AML-193 (cell line): ENCODE measurements around the gene WNT10A.
"Not testable (repeated sequence)": the region's sequence is repeated elsewhere in the genome, so short reads cannot be mapped to it uniquely, and the experiment has no call there.

Experiments
- DNase-seq, 2 experiments: peaks; one replicate each; lab custom pipeline; 2025; lab: John Stamatoyannopoulos, UW

Gene WNT10A

DNA sequence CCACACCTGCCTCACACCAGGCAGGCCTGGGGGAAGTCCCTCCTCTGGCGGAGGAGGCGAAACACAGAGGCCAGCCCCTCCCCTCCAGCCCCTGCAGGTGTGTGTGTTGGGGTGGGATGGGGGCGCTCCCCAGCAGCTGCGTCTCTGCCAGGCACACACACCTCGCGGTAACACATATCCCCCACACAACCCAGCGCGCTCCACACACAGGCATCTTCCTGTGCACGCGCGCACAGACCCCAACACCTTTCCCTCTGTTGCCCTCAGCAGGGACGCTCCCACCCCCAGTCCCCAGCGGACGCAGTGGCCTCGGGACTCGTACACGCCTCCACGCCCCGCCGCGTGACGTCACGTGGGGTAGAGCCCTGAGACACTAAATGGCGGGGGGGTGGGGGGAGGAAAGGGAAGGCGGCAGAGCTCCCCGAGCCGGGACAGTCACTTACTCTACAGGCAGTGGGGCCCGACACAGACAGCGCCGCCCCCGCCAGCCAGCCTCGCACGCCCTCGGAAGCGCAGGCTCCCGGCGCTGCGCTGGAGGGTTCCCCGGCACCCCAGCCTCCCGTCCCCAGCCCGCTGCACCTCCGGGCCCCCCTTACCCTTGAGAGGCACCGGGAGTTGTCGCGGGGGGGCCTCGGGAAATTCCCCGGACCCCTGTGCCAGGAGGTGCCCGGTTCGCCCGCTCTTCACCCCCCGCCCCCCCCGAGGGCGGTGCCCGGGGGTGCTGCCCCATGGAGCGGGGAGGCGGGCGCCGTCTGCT, at the start of gene WNT10A:
TSS of gene WNT10A (plus strand) at position 751 of the 757 bp plus-strand sequence. CDS start 144 bp downstream, outside the sequence.
- DNase-seq: no peak

DNA sequence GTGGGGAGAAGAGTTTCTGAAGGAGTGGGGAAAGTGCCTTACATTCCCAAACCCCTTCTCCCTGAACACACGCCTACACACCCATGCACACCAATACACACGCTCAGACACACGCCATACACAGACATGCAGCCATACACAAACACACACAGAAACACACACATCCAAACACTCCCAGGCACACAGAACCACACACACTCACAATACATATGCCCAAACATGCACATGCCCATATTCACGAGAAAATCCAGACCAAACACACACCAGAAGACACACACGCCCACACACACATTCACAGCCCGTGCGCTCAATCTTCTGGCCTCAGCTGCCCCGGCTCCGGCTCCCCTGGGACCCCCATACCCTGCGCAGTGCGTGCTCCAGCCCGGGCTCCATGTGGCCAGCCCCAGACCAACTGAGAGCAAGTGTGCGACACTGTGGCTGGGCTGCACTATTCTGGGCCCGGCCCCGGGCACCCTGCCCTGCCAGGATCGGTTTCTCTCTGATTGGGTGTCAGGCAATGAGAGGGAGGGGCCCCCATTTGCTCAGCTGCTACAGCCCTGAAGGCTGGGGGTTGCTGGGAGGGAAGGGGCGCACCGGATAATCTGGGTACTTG, 49.2 kb upstream of the WNT10A start, which contains the start of gene PRKAG3:
TSS of gene PRKAG3 (minus strand) at position 426 of the 613 bp plus-strand sequence.
- no peak for DNase-seq

DNA sequence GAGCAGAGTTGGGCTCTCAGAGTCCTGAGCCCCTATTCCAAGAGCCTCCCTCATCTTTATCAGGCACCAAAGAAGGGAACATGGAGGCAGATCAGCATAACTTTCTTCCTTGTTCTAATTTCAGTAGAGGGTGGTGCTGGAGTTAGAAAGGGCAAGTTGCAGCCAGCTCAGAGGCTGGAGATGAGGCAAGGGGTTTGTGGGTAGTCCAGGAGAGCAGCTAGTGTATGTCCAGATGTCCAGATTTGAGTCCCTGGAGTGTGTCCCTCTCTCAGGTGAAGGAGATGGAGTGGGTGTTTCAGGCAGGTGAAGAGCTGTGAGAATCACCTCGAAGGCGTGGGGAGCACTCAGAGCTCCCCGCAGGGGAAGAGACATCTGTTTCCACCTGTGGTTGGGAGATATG, 48.6 kb upstream of the WNT10A start:
- DNase-seq: no peak

DNA sequence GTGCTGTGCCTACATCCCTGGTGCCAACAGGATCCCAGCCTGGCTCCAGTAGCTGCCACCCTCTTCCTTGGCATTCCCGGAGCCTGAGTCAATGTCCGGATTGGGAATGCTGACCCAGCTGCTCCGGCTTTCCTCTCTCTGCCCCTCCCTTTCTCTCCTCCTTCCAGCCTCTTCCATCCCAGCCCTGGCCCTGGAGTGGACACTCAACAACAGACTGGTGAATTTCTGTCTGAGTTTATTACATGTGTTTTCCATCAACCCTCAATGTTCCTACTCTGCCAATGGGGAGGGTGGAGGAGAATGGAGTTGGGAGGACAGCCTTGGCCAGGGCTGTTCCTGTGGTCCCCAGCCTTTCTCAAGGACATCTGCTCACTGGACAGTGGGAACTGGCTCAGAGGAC, 48.1 kb upstream of the WNT10A start:
- DNase-seq: no peak

DNA sequence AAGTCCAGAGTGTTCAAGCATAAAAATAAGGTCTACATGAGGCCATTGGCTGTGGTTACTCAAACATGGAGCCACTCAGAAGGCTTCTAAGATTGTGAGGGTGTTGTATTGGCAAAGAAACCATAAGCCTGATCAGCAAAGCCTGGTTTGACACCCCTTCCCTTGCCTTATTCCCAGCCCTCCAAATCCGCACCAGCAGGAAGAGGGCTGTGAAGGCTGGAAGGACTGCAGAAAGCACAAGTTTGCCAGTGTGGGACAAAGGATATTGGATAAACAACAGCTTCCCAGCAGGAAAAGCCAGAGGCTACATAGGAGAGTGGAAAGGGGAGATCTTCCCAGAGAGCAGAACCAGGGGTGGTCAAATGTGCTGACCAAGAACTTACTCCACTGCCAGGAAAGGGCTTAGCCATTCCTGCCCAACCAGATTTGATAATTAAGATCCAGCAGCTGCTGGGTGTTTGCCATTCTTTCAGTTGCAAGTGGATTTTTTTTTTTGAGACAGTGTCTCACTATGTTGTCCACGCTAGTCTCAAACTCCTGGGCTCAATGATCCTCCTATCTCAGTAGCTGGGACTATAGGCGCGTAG, 47.5 kb upstream of the WNT10A start:
- no peak for DNase-seq

DNA sequence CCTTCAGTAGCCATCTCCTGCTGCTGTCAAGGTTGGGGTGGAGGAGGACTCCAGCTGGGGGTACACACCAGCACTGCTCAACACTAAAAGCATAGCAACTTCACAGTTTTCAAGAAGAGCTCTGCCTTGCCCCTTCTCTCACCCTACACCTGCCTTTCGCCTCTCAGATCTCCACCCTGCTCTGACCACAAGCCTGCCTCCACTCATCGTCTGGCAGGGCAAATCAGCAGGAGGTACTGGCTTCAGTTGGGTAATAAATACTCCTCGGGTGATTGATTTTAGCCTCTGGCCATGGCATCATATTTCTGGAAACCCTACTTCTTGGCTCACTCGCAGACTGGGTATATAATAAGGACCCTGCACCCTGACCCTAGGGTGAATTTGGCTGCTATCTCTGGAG, 46.0 kb upstream of the WNT10A start:
- DNase-seq: no peak

DNA sequence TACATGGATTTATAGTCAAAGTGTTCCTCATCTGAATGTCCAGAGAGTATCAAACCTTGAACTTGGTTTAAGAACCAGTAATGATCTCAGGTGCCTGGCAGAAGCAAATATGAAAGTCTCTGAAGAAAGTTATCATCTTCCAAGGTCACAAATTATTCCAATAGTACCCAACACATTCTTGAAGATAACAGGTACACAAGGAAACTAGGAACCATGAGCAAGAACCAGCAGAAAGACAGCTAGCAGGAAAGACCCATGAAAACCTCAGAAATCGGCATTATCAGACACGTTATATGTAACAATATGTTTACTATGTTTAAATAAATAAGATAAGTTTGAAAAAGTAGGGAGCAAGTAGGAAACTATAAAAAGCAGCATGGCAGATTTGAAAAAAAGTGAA, 43.2 kb upstream of the WNT10A start:
- DNase-seq: no peak

DNA sequence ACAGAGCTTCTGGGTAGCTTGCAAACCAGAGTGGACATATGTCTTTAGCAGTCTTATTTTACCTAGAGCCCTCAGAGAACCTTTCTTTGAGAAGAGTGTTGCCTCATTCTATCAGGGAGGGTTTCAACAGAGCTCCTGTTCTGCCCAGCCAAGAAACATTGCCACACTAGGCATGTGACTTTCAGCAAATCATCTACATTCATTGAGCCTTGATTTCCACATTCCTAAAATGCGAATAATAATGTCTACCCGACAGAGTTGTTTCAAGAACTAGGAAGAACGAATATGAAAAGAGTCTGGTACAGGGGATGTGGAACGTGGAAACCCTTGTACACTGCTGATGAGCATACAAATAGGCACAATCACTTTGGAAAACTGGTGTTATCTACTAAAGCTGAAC, 41.2 kb upstream of the WNT10A start:
- peak; percentile 80 to 82 for DNase-seq

DNA sequence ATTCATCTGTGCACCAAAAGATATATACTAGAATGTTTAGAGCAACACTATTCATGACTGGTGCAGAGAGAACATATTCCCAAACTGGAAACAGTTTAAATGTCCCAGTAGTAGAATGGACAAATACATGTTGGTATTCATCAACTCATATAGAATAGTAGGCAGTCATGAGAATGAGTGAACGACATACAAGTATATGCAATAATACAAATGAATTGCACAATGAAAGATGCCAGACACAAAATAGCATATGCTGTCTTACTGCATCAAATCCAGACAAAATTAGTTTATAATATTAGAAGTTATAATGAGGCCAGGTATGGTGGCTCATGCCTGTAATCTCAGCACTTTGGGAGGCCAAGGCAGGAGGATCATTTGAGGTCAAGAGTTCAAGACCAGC, 40.8 kb upstream of the WNT10A start:
- no peak for DNase-seq

DNA sequence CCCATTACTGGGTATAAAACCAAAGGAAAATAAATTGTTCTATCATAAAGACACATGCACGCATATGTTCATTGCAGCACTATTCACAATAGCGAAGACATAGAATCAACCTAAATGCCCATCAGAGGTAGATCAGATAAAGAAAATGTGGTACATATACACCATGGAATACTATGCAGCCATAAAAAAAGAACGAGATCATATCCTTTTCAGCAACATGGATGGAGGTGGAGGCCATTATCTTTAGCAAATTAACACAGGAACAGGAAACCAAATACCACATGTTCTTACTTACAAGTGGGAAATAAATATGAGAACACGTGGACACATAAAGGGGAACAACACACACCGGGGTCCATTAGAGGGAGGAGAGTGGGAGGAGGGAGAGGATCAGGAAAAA, 36.3 kb upstream of the WNT10A start:
- DNase-seq: not testable (repeated sequence)

DNA sequence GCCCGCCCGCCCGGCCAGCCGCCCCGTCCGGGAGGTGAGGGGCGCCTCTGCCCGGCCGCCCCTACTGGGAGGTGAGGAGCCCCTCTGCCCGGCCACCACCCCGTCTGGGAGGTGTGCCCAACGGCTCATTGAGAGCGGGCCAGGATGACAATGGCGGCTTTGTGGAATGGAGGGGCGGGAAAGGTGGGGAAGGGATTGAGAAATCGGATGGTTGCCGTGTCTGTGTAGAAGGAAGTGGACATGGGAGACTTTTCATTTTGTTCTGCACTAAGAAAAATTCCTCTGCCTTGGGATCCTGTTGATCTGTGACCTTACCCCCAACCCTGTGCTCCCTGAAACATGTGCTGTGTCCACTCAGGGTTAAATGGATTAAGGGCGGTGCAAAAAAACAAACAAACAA, 33.7 kb upstream of the WNT10A start:
- DNase-seq: not testable (repeated sequence)

DNA sequence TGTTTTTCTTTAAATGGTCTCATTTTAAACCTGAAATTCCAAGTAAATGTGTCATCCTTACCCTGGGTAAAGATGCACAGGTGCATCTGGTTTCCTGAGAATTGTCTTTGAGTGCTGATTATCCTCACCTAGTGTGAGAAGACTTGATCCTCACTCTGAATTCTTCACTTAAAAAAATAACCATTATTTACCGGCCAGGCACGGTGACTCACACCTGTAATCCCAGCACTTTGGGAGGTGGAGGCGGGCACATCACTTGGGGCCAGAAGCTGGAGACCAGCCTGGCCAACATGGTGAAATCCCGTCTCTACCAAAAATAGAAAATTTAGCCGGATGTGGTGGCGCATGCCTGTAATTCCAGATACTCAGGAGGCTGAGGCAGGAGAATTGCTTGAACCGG, 30.9 kb upstream of the WNT10A start:
- no peak for DNase-seq

DNA sequence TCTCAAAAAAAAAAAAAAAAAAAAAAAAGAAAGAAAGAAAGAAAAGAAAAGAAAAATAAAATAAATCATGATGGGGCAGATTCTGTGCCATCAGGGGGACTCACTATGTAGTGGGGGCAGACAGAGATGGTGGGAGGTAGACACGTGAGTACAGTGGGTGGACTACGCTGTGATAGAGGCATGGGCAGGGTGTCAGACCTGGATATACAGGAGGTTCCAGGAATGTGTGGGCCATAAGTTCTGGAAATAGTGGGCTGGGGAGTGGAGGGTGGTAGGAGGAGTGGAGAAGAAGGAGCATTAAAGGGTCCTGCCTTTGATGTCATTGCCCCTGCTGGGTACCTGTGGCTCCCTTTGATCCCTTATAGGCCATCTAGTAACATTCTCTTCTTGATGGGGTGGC, 29.9 kb upstream of the WNT10A start:
- DNase-seq: no peak

DNA sequence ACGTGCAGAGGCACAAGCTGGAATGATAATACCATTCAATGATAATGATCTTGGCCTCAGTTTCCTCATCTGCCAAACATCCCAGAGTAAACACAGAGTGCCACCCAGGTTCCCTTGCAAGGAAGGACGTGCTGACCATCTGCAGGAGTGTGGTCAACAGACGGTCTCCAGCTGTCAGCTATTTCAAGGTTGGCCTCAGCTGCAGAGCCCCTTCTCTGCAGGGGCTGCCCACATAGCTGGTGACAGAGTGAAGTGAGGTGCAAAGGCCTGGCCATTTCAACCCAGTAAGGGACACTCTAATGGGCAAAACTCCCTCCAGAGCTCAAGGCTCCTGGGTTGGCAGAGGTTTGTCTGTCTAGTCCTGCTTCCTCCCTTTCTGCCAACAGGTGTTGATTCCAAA, 29.4 kb upstream of the WNT10A start:
- DNase-seq: no peak

DNA sequence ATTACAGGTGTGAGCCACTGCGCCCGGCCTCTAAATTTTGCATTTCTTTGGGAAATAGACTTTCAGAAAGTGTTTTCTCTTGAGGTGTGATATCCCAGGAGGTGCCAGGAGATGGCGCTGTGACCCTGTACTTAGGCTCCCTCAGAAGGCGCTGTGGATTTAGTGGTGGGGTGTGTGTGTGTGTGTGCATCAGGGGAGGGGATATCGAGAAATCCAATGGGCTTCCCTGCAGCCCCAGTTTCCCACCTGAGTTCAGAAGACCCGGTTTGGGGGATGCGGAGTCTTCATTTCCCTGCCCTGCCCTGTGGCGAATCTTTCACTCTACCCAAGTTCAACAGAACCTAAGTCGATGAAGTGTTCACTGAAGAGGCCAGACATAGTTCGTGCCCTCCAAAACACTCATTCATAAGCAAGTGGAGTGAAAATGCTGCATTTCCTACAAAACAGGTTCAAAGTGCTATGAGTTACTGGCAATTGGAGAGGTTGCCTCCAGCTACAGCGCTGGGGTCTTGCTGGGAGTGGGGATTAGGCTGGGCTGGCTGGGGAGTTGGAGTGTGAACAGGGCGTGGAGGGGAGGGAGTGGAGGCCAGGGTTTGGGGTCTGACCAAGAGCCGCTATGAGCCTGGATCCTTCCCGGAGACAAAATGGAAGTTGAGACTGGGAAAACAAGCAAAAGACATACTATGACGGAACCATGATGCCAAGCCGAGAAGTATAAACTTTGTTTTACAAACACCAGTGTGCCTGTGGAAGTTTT, 27.6 kb upstream of the WNT10A start:
- DNase-seq: peak; percentile 47 to 56

DNA sequence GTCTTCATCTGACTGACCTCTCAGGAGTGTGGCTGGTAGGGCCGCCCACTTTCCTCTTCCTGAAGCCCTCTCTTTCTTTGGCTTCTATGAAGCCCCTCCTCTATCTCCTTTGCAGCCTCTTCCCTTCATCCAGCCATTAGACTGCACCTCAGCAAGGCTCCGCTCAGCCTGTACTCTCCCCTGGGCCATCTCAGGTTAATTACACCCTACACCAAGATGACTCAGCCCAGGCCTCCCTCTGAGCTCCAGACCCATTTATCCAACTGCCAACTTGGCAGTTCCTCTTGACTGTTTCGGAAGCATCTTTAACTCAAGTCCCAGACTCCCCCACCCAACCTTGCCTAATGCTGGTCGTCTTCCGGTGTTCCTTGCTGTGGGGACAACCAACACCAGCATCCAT, 26.9 kb upstream of the WNT10A start:
- DNase-seq: peak in 1 of 2 experiments; percentile 18

DNA sequence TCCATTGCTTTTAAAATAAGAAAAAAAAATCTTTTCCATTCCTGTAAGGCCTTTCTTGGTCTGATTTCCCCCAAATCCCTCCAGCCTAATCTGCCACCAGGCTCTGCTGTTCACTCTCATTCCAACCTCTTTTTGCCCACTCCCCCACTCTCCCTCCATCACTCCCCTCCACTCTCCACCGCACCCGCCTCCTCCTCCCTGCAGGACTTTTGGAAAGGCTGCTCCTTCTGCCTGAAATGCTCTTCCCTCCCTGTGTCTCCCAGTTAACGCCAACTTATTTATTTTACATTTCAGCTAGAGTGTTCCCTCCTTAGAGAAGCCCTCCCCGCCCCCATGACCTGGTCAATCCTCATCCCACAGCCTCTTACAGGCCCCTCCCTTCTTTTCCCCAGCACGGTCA, 25.8 kb upstream of the WNT10A start:
- no peak for DNase-seq

DNA sequence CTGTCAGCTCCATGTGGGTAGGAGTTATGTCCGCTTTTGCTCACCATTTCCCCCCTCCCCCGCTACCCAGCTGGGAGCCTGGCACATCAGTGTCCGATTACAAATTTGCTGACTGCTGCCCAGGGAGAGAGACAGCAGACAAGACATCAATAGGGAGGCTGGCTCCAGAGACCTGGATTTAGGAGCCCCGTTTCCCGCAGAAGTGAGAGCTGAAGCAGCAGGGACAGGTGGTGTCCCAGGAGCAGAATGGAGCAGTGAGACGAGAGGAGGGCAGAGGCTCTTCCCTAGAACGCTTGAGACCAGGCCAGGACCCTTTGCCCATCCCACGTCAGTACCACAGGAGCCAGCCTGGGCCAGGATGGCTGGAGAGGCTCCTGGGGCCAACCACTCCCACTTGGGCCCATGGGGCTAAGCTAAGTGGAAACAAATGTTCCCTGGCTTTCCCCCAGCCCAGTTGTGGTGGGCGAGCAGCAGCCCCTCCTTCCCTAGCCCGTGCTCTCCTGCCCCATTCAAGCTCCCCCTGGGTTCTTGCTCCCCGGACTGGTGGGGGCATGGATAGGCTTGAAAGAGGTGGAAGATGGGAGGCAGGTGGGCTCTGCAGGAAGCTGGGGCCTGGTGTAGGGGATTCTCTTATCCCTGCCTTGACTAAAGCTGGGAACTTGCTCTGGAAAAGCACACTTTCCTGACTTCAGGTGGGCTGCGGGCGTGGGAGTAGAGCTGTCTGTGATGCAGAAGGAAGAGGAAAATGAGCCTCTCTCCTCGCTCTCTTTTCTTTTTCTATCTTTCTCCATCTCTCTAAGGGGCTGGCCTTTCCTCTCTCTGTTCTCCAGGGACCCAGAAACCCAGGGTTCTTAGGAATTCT, 25.1 kb upstream of the WNT10A start:
- no peak for DNase-seq

DNA sequence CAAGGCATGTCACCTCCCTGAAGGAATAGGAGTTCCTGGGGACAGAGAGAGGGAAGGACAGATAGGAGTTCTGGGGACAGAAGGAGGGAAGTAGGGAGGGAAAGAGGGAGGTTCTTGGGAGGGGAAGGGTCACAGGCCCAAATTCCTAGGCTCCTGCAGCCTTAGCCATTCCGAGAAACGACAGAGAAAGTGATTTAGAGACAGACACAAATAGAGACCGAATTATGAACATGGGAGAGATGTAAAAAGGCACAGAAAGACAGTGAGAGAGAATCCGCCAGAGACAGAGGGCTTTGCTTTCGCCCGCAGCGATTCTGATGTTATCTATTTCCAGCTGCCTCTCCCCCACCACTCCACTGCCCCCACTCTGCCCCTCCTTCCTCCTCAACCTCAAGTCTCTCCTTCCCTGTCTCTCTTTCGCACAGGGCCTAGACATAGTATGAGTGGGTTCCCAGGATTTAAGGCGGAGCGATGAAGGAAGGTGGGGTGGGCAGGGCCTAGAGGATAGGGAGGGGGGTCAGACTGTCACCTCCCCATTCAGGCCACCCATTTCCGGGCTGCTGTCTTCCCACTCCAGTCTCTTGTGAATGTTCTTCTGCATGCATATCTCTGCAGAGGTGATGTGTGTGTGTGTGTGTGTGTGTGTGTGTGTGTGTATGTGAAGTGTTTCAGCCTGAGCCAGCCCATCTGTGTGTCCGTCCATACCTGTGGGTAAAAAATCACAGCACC, 24.3 kb upstream of the WNT10A start:
- DNase-seq: no peak

DNA sequence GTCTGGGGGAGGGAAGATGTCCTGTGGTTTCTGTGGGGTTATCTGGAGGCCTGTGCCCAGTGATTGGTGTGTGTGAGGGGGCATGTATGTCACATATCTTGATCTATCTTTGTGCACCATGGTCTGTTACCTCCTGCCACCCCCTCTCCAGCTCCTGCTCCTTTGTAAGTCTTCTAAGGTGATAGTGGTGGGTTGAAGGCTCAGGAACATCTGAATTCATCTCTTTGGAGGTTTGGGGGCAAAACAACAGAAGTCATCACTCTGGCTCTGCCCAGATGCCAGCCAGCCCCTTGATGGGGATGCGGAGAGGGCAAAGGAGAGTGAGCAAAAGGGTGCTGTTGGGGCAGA, 23.8 kb upstream of the WNT10A start:
- no peak for DNase-seq
